Measurements from ENCODE around the gene TMEM132A.

DNA sequence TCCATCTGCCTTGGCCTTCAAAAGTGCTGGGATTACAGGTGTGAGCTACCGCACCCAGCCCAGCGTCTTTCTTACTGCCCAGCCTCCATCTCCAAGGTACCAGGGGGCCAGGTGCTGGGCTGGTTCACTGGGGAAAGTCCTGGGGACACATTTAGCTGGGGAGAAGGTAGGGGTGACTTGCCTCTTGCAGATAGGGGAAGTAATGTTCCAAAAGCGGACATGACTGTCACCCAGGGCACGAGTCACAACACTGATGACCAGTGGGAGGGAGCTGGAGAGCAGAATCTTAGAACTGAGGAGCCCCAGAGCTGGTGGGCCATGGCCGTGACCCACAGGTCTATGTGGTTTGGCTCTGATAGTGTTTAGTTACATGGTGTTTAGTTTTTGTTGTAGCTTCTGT lies 30.2 kb downstream of the TMEM132A start:
- TF ChIP-seq, protein P1, sequence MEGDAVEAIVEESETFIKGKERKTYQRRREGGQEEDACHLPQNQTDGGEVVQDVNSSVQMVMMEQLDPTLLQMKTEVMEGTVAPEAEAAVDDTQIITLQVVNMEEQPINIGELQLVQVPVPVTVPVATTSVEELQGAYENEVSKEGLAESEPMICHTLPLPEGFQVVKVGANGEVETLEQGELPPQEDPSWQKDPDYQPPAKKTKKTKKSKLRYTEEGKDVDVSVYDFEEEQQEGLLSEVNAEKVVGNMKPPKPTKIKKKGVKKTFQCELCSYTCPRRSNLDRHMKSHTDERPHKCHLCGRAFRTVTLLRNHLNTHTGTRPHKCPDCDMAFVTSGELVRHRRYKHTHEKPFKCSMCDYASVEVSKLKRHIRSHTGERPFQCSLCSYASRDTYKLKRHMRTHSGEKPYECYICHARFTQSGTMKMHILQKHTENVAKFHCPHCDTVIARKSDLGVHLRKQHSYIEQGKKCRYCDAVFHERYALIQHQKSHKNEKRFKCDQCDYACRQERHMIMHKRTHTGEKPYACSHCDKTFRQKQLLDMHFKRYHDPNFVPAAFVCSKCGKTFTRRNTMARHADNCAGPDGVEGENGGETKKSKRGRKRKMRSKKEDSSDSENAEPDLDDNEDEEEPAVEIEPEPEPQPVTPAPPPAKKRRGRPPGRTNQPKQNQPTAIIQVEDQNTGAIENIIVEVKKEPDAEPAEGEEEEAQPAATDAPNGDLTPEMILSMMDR (IDR thresholded peaks at IDR 0.05): no peak
- TF ChIP-seq EZH2 (IDR thresholded peaks at IDR 0.05): no peak
